ENCODE results near the gene OR4C11.

The OR4C11 gene

GRCh38 chr11:55607545-55607944, at the start of gene OR4C11:
OR4C11 (minus strand) TSS chr11:55607645; CDS start chr11:55604373, 3,272 bp downstream.
- Histone ChIP-seq H3K36me3 (ENCODE audit: control insufficient read depth, insufficient read depth, low read length) (no peaks in the 10 kb centered on the region), H3K27ac (no peak within 1 kb of the TSS), H3K4me3 (ENCODE audit: low read depth, low read length) (no peak within 1 kb of the TSS), H3K27me3 (ENCODE audit: control insufficient read depth, insufficient read depth, low read length) (no peaks in the 10 kb centered on the region), H3K79me2 (no peaks in the 10 kb centered on the region), H3K4me2 (ENCODE audit: low read length) (no peak within 1 kb of the TSS), H3K9me3 (ENCODE audit: control insufficient read depth, low read length) (no peaks in the 10 kb centered on the region), H3K4me1 (no peaks in the 10 kb centered on the region), H3K9ac (no peak within 1 kb of the TSS), H2AFZ (no peak within 1 kb of the TSS)
- TF ChIP-seq CTCF (IDR thresholded peaks at IDR 0.05) = no peak

GRCh38 chr11:55655096-55655495, 47.7 kb upstream of the OR4C11 start:
- TF ChIP-seq CTCF (IDR thresholded peaks at IDR 0.05) = no peak
- no peak overlapping the region for H3K9ac ChIP-seq
- no peak overlapping the region for H3K4me2 ChIP-seq (ENCODE audit: low read length)
- H3K4me1 ChIP-seq = no peaks in the 10 kb centered on the region
- no peak overlapping the region for H2AFZ ChIP-seq
- H3K27ac ChIP-seq = no peak overlapping the region
- no peaks in the 10 kb centered on the region for H3K79me2 ChIP-seq
- no peaks in the 10 kb centered on the region for H3K27me3 ChIP-seq (ENCODE audit: control insufficient read depth, insufficient read depth, low read length)
- H3K36me3 ChIP-seq (ENCODE audit: control insufficient read depth, insufficient read depth, low read length) = no peaks in the 10 kb centered on the region
- H3K9me3 ChIP-seq (ENCODE audit: control insufficient read depth, low read length) = no peaks in the 10 kb centered on the region
- no peak overlapping the region for H3K4me3 ChIP-seq (ENCODE audit: low read depth, low read length)

- no peak for TF ChIP-seq CTCF (IDR thresholded peaks at IDR 0.05)
- Histone ChIP-seq H3K36me3 (ENCODE audit: control insufficient read depth, insufficient read depth, low read length) (no peaks in the 10 kb centered on the region), H3K9me3 (ENCODE audit: control insufficient read depth, low read length) (no peaks in the 10 kb centered on the region), H3K79me2 (no peaks in the 10 kb centered on the region), H3K27ac (no peak overlapping the region), H3K4me3 (ENCODE audit: low read depth, low read length) (no peak overlapping the region), H3K4me1 (no peaks in the 10 kb centered on the region), H3K27me3 (ENCODE audit: control insufficient read depth, insufficient read depth, low read length) (no peaks in the 10 kb centered on the region), H2AFZ (no peak overlapping the region), H3K9ac (no peak overlapping the region), H3K4me2 (ENCODE audit: low read length) (no peak overlapping the region)
These were observed 45.1 kb upstream of the OR4C11 start for GRCh38 chr11:55652560-55652959.

GRCh38 chr11:55648027-55648426, 40.6 kb upstream of the OR4C11 start, which contains the start of gene OR4S2:
OR4S2 (plus strand) TSS chr11:55648327; CDS start chr11:55650904, 2,577 bp downstream.
- H3K9ac ChIP-seq = no peak within 1 kb of the TSS
- no peaks in the 10 kb centered on the region for H3K27me3 ChIP-seq (ENCODE audit: control insufficient read depth, insufficient read depth, low read length)
- H2AFZ ChIP-seq = no peak within 1 kb of the TSS
- no peaks in the 10 kb centered on the region for H3K36me3 ChIP-seq (ENCODE audit: control insufficient read depth, insufficient read depth, low read length)
- no peaks in the 10 kb centered on the region for H3K79me2 ChIP-seq
- H3K4me1 ChIP-seq = no peaks in the 10 kb centered on the region
- TF ChIP-seq CTCF (IDR thresholded peaks at IDR 0.05) = no peak
- H3K27ac ChIP-seq = no peak within 1 kb of the TSS
- H3K9me3 ChIP-seq (ENCODE audit: control insufficient read depth, low read length) = no peaks in the 10 kb centered on the region
- no peak within 1 kb of the TSS for H3K4me2 ChIP-seq (ENCODE audit: low read length)
- H3K4me3 ChIP-seq (ENCODE audit: low read depth, low read length) = no peak within 1 kb of the TSS

- no peak for TF ChIP-seq CTCF (IDR thresholded peaks at IDR 0.05)
- no peak within 1 kb of the TSS for H3K9ac ChIP-seq
- no peaks in the 10 kb centered on the region for H3K27me3 ChIP-seq (ENCODE audit: control insufficient read depth, insufficient read depth, low read length)
- H3K4me1 ChIP-seq = no peaks in the 10 kb centered on the region
- no peak within 1 kb of the TSS for H3K4me3 ChIP-seq (ENCODE audit: low read depth, low read length)
- H3K4me2 ChIP-seq (ENCODE audit: low read length) = no peak within 1 kb of the TSS
- no peak within 1 kb of the TSS for H2AFZ ChIP-seq
- no peaks in the 10 kb centered on the region for H3K36me3 ChIP-seq (ENCODE audit: control insufficient read depth, insufficient read depth, low read length)
- no peaks in the 10 kb centered on the region for H3K79me2 ChIP-seq
- H3K9me3 ChIP-seq (ENCODE audit: control insufficient read depth, low read length) = no peaks in the 10 kb centered on the region
- H3K27ac ChIP-seq = no peak within 1 kb of the TSS
These were observed 27.4 kb upstream of the OR4C11 start, which contains the start of gene OR4P4 for GRCh38 chr11:55634813-55635212. OR4P4 (plus strand) TSS chr11:55635113.

Data from parathyroid adenoma (tissue), 2 donors.